Measurements from ENCODE around the gene UBALD2.
A peak's percentile ranks its signal among the peaks of the same experiment; 100 is the strongest.

UBALD2 gene

GRCh38 chr17:76278268-76278908, 13.2 kb downstream of the UBALD2 start:
- Histone ChIP-seq H3K79me2 (ENCODE audit: control insufficient read depth, low read length) (no peaks in the 10 kb centered on the region), H3F3A (ENCODE audit: control insufficient read depth, insufficient read depth) (no peaks in the 10 kb centered on the region), H3K4me3 (ENCODE audit: low read length) (no peak overlapping the region), H3K9me2 (replicated peaks; ENCODE audit: control insufficient read depth, low read length) (no peaks in the 10 kb centered on the region), H3K4me1 (ENCODE audit: control insufficient read depth, low read length) (peaks cover 7% of the 10 kb centered on the region), H3K27me3 (ENCODE audit: control insufficient read depth, low read length) (no peaks in the 10 kb centered on the region), H4K20me1 (ENCODE audit: control insufficient read depth, insufficient read depth, low read depth, low read length) (no peaks in the 10 kb centered on the region), H3K36me3 (ENCODE audit: control insufficient read depth, low read length) (no peaks in the 10 kb centered on the region), H3K9me3 (ENCODE audit: control insufficient read depth, insufficient read depth, low read length) (no peaks in the 10 kb centered on the region), H3K4me2 (ENCODE audit: low read length) (no peak overlapping the region), H3K27ac (ENCODE audit: low read depth, low read length) (no peak overlapping the region)
- TF ChIP-seq CTCF (IDR thresholded peaks at IDR 0.05; ENCODE audit: low read depth, low read length, poor library complexity, severe bottlenecking) (no peak), EZH2phosphoT487 (IDR thresholded peaks at IDR 0.05; ENCODE audit: borderline replicate concordance, low read length) (no peak)

- no peak overlapping the region for H3K27ac ChIP-seq (ENCODE audit: low read depth, low read length)
- no peaks in the 10 kb centered on the region for H4K20me1 ChIP-seq (ENCODE audit: control insufficient read depth, insufficient read depth, low read depth, low read length)
- H3K79me2 ChIP-seq (ENCODE audit: control insufficient read depth, low read length) = no peaks in the 10 kb centered on the region
- no peaks in the 10 kb centered on the region for H3K9me2 ChIP-seq (replicated peaks; ENCODE audit: control insufficient read depth, low read length)
- no peaks in the 10 kb centered on the region for H3F3A ChIP-seq (ENCODE audit: control insufficient read depth, insufficient read depth)
- no peak overlapping the region for H3K4me2 ChIP-seq (ENCODE audit: low read length)
- 0 out of 2 replicates have a peak, but pooled peaks cover 5% of the 10 kb centered on the region for H3K4me1 ChIP-seq (ENCODE audit: control insufficient read depth, low read length)
- H3K36me3 ChIP-seq (ENCODE audit: control insufficient read depth, low read length) = no peaks in the 10 kb centered on the region
- no peak overlapping the region for H3K4me3 ChIP-seq (ENCODE audit: low read length)
- H3K27me3 ChIP-seq (ENCODE audit: control insufficient read depth, low read length) = no peaks in the 10 kb centered on the region
- no peaks in the 10 kb centered on the region for H3K9me3 ChIP-seq (ENCODE audit: control insufficient read depth, insufficient read depth, low read length)
- TF ChIP-seq CTCF (IDR thresholded peaks at IDR 0.05; ENCODE audit: low read depth, low read length, poor library complexity, severe bottlenecking) (peak; percentile 97), EZH2phosphoT487 (IDR thresholded peaks at IDR 0.05; ENCODE audit: borderline replicate concordance, low read length) (no peak)
These were observed 14.0 kb downstream of the UBALD2 start for GRCh38 chr17:76278952-76279741.

- Histone ChIP-seq H3K9me2 (replicated peaks; ENCODE audit: control insufficient read depth, low read length) (no peaks in the 10 kb centered on the region), H3K4me1 (ENCODE audit: control insufficient read depth, low read length) (0 out of 2 replicates have a peak, but pooled peaks cover 5% of the 10 kb centered on the region), H3F3A (ENCODE audit: control insufficient read depth, insufficient read depth) (no peaks in the 10 kb centered on the region), H3K27me3 (ENCODE audit: control insufficient read depth, low read length) (no peaks in the 10 kb centered on the region), H3K27ac (ENCODE audit: low read depth, low read length) (no peak overlapping the region), H3K4me2 (ENCODE audit: low read length) (no peak overlapping the region), H3K79me2 (ENCODE audit: control insufficient read depth, low read length) (no peaks in the 10 kb centered on the region), H3K9me3 (ENCODE audit: control insufficient read depth, insufficient read depth, low read length) (no peaks in the 10 kb centered on the region), H3K36me3 (ENCODE audit: control insufficient read depth, low read length) (no peaks in the 10 kb centered on the region), H3K4me3 (ENCODE audit: low read length) (no peak overlapping the region), H4K20me1 (ENCODE audit: control insufficient read depth, insufficient read depth, low read depth, low read length) (no peaks in the 10 kb centered on the region)
- TF ChIP-seq EZH2phosphoT487 (IDR thresholded peaks at IDR 0.05; ENCODE audit: borderline replicate concordance, low read length) = no peak
These were observed 14.7 kb downstream of the UBALD2 start for GRCh38 chr17:76279742-76280287.

GRCh38 chr17:76280650-76281049, 15.5 kb downstream of the UBALD2 start:
- no peaks in the 10 kb centered on the region for H3K79me2 ChIP-seq (ENCODE audit: control insufficient read depth, low read length)
- H3K36me3 ChIP-seq (ENCODE audit: control insufficient read depth, low read length) = no peaks in the 10 kb centered on the region
- TF ChIP-seq EZH2phosphoT487 (IDR thresholded peaks at IDR 0.05; ENCODE audit: borderline replicate concordance, low read length) (no peak), CTCF (IDR thresholded peaks at IDR 0.05; ENCODE audit: low read depth, low read length, poor library complexity, severe bottlenecking) (no peak)
- no peaks in the 10 kb centered on the region for H3K27me3 ChIP-seq (ENCODE audit: control insufficient read depth, low read length)
- H3K4me2 ChIP-seq (ENCODE audit: low read length) = no peak overlapping the region
- H3K9me2 ChIP-seq (replicated peaks; ENCODE audit: control insufficient read depth, low read length) = no peaks in the 10 kb centered on the region
- H3K4me1 ChIP-seq (ENCODE audit: control insufficient read depth, low read length) = no peaks in the 10 kb centered on the region
- H3K4me3 ChIP-seq (ENCODE audit: low read length) = no peak overlapping the region
- no peak overlapping the region for H3K27ac ChIP-seq (ENCODE audit: low read depth, low read length)
- no peaks in the 10 kb centered on the region for H3F3A ChIP-seq (ENCODE audit: control insufficient read depth, insufficient read depth)
- H3K9me3 ChIP-seq (ENCODE audit: control insufficient read depth, insufficient read depth, low read length) = no peaks in the 10 kb centered on the region
- H4K20me1 ChIP-seq (ENCODE audit: control insufficient read depth, insufficient read depth, low read depth, low read length) = no peaks in the 10 kb centered on the region
